HCEC 1CT (cell line): Measurements from ENCODE around the gene SCFD2.
A peak's percentile ranks its signal among the peaks of the same experiment; 100 is the strongest.
"Not testable (repeated sequence)": the region's sequence is repeated elsewhere in the genome, so short reads cannot be mapped to it uniquely, and the experiment has no call there.

ENCODE experiments used
- DNase-seq: peaks from one replicate; pipeline ENCODE4 v3.0.0-alpha.2; 2017

The SCFD2 gene

DNA sequence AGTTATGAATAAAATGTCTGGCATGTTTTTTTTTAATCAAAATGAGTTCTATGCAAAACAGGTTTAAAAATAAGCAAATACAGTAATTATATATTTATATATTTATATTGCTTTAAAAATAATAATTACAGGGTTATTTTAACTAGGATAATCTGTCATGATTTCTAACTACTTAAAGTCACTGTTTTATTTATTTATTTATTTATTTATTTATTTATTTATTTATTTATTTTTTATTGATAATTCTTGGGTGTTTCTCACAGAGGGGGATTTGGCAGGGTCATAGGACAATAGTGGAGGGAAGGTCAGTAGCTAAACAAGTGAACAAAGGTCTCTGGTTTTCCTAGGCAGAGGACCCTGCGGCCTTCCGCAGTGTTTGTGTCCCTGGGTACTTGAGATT, 129.2 kb downstream of the SCFD2 start:
- DNase-seq = not testable (repeated sequence)

DNA sequence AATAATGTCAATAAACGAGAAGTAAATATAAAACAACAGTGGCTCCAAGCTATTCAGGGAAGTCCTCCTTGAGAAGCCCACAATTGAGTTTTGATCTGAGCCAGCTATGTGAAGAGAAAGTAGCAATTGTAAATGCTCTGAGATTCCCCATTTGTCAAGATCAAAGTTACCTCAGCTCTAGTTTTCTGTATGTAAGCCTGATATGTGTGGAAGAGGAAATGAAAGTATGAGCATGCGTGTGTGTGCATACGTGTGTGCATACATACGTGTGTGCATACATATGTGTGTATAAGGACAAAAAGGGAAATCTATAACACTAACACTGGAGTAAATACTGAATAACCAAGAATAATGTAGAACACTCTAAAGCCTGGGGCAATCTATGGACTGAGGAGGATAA, 130.3 kb downstream of the SCFD2 start:
- no peak for DNase-seq

DNA sequence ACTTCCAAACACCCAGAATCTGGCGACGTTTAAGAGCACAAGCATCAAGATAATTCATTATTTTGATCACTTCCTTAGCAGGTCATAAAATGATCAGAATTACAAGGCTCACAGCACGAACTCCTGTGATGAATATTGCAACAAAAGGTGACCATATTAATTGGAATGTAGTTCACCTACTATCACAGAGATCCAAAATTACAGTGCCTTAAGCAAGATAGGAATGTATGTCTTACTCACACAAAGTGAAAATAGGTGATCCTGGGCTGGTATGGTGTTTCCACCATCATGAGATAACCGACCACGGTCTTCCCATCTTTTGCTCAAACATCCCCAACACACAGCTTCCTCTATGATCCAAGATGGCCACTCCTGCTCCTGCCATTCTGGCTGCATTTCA, 131.2 kb downstream of the SCFD2 start:
- DNase-seq = no peak

- DNase-seq = no peak
These were observed 131.8 kb downstream of the SCFD2 start for GRCh38 chr4:53234111-53234510.

GRCh38 chr4:53233114-53233795, 132.6 kb downstream of the SCFD2 start:
- no peak for DNase-seq

GRCh38 chr4:53232371-53232770, 133.5 kb downstream of the SCFD2 start:
- DNase-seq = no peak

GRCh38 chr4:53228036-53228435, 137.8 kb downstream of the SCFD2 start:
- no peak for DNase-seq

- DNase-seq = no peak
These were observed 138.4 kb downstream of the SCFD2 start for GRCh38 chr4:53227451-53227850.

DNA sequence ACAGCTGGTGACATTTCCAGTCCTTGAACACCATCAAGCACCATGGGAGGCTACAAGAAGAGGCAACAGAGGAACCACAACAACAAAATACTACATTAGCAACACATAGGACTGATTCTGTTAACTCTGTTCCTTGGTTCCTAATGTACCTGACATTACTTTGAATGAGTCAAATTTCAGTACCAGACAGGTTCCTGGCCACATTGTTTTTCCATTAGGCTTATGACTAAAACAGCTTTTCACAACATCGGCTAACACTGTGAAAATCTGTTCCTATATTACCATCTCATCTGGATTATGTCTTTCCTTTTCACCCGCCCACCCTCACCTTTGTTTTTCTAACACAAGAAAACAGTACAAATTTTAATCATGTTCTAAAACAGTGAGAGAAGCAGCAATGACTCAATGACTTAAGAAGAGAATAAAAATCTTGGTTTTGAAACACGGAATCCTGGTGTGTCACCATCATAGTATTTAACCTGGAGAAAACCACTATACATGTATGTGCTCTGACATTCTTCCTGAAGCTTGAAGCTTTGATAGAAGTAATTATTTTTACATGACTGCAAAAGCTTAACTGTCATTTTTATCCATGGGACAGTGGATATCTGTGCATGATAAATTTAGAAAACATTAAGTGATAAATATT, 143.9 kb downstream of the SCFD2 start:
- DNase-seq = no peak

GRCh38 chr4:53219148-53219547, 146.7 kb downstream of the SCFD2 start:
- DNase-seq = not testable (repeated sequence)

DNA sequence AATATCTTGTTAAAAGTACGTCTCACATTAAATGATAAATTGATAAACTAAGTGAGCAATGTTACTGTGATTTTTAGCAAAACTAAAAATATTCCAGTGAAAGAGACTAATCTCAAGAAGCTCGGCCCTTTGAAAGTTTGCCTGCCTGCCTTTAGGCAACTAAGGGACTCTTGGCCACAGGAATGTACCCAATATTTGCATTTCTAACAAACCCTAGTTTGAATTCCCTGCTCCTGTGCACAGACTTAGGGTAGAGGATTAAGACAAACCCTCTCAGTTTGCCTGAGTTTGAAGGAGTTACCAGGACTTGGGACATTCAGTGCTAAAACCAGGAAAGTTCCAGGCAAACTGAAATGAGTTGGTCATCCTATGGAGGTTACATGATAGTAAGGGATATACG, 157.1 kb downstream of the SCFD2 start:
- DNase-seq = no peak

GRCh38 chr4:53205970-53206369, 159.9 kb downstream of the SCFD2 start:
- peak; percentile 18 for DNase-seq

- no peak for DNase-seq
These were observed 166.5 kb downstream of the SCFD2 start for GRCh38 chr4:53199356-53199755.

- DNase-seq = no peak
These were observed 168.1 kb downstream of the SCFD2 start for GRCh38 chr4:53197772-53198142.

GRCh38 chr4:53196882-53197771, 168.7 kb downstream of the SCFD2 start:
- peak; percentile 67 for DNase-seq

DNA sequence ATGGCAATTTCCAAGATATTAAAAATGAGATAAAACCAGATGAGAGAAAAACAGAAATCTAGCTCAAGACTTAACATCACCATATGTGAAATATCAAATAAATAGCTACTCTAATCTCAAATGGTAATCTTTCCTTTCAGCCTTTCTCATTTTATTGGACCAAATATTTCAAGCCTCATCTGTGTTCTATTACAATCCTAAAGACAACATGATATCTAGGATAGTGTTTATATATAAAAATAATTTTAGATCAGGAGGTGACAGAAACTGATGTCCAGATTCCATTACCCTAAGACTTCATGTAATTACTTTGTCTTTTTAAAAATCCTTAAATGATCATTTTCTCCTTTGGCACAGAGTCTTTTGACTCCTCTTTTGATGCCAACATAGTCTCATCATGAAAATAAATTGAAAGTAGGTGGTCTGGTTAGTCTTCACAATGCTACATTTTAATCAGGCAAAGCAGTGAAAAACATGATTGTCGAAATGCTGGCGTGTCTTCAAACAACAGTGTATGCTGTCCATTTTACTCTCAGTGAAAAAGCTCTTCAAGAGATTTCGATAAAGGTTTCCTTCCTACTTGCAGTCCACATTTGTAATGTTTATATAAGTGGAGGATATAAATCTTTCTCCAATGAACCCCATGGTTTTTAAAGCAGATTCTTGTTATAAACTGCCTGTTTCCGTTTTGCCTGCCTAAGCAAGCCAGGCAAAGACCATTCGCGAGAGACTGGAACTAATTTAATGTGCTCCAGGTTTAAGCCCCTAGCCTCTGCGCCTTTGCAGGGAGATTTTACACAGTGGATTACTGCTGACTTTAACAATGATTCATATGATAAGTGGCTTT, 169.8 kb downstream of the SCFD2 start:
- no peak for DNase-seq

- DNase-seq = no peak
These were observed 171.1 kb downstream of the SCFD2 start for GRCh38 chr4:53194727-53195126.

DNA sequence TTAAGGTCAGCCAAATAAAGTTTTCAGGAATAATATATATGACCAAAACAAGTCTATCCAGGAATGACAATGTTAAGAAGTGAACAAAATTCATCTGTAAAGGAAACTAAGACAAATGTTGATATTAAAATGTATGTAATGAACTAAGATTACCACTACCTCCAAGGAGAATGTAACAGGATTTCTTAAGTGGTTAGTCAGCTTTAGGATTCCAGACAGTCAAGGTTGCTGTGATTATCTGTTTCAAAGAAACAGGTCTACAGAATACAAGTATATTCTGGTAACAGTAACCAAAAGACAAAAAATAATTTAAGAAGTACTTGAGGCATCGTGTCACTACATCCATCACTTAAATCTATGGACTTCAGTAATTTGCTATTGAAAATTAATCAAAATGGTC, 172.8 kb downstream of the SCFD2 start:
- no peak for DNase-seq

GRCh38 chr4:53192496-53192895, 173.4 kb downstream of the SCFD2 start:
- no peak for DNase-seq

DNA sequence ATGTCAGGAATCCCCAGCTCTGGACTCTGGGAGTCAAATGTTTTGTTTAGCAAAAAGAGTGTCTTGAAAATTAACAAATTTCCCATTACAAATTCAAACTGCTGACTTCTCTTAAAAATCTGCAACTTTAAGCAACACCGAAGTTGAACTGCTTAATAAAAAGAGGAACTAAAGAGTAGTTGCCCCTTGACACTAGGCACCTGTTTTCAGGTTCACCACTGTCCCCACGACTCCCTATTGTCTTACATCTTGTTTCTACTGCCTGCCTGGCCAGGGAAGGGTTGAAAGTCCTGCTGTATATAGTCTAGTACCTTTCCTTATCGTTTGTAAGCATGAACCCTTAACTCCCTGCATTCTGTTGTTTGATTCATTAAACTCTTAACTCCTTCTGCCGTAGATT, 173.9 kb downstream of the SCFD2 start:
- DNase-seq = no peak

DNA sequence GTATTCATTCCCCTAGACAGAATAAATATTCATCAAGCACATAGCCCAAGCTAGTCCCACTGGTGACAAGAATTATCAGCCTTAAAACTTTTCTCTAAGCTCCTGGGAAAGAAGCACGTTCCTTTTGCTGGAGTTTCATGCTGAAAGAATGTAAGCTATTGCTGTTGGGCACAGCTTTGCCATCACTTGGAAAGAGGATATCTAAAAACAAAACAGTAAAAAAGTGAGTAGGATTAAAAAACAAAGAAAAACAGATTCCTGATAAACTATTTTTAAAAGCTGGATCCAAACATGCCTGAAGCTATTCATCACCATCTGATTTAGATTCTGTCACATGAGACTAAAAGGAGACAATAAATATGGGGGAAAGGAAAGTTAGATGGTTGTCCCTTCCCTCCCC, 176.8 kb downstream of the SCFD2 start:
- peak; percentile 48 for DNase-seq

GRCh38 chr4:53186714-53187358, 179.0 kb downstream of the SCFD2 start:
- no peak for DNase-seq
